HepG2 (cell line): ENCODE measurements around the gene CALN1. TPM values are rescaled to one million over a fixed set of nuclear protein-coding genes. Genes with fewer than 3 reads are reported as not detected.

Source experiments
- BATF2 ChIP-seq: sonication (generic); formaldehyde crosslinking; IDR thresholded peaks from 2 replicates; pipeline ENCODE4 v1.8.0; 2022; ENCODE audit warnings: mild to moderate bottlenecking, missing genetic modification reagents, moderate library complexity
- EP300 ChIP-seq, 3 experiments: sonication (generic) in 1 of 3; formaldehyde crosslinking in 1 of 3; IDR thresholded peaks; 2 replicates each; pipeline versions ENCODE4 v1.5.1 to v1.6.1; 2011 to 2020; ENCODE audit warnings: low read depth in 2 of 3, low read length in 2 of 3, borderline replicate concordance in 1 of 3, improper control_type of control experiment in 1 of 3, mild to moderate bottlenecking in 1 of 3, missing genetic modification reagents in 1 of 3, moderate library complexity in 1 of 3
- HNF4G ChIP-seq, 2 experiments: sonication (generic) in 1 of 2; formaldehyde crosslinking in 1 of 2; IDR thresholded peaks; 2 replicates each; pipeline versions ENCODE4 v1.4.0 to v1.6.1; 2011 to 2020; ENCODE audit warnings: borderline replicate concordance in 2 of 2, low read depth in 2 of 2, mild to moderate bottlenecking in 2 of 2, low read length in 1 of 2, missing genetic modification reagents in 1 of 2, moderate library complexity in 1 of 2
- NFYB ChIP-seq: sonication (generic); formaldehyde crosslinking; IDR thresholded peaks from 2 replicates; pipeline ENCODE4 v1.4.0; 2020; ENCODE audit warnings: missing genetic modification reagents
- RNF219 ChIP-seq: sonication (generic); formaldehyde crosslinking; IDR thresholded peaks from 2 replicates; pipeline ENCODE4 v1.5.0; 2020; ENCODE audit warnings: mild to moderate bottlenecking, missing genetic modification reagents
- SIX1 ChIP-seq: sonication (generic); formaldehyde crosslinking; IDR thresholded peaks from 2 replicates; pipeline ENCODE4 v1.4.0; 2020; ENCODE audit warnings: missing genetic modification reagents, borderline replicate concordance
- ZNF160 ChIP-seq: sonication (generic); formaldehyde crosslinking; IDR thresholded peaks from 2 replicates; pipeline ENCODE4 v1.8.0; 2022; ENCODE audit warnings: mild to moderate bottlenecking, inconsistent platforms, missing genetic modification reagents
- ZNF766 ChIP-seq: sonication (generic); formaldehyde crosslinking; IDR thresholded peaks from 2 replicates; pipeline ENCODE4 v1.5.0; 2020; ENCODE audit warnings: missing genetic modification reagents, borderline replicate concordance
- polyA plus RNA-seq, 8 experiments: library from polyadenylated mRNA; depleted of rRNA in 3 of 8; stranded (reverse) in 7 of 8; unstranded in 1 of 8; fragments of >200 nt; fragmentation: Illumina TruSeq in 4 of 8; extraction: Trizol in 4 of 8; gene quantifications; 2 replicates each; pipeline versions ENCODE4 v1.2.1 to v1.2.3, GENCODE V29; 2011 to 2016; ENCODE audit warnings: low read depth in 4 of 8, missing spikeins in 1 of 8, mixed read lengths in 1 of 8; ENCODE audit not compliant: insufficient read depth in 1 of 8
- total RNA-seq, 5 experiments: library from RNA; depleted of rRNA; stranded (reverse); fragments of >200 nt; fragmentation: Illumina TruSeq; extraction: Trizol; gene quantifications; 2 replicates each; pipeline ENCODE4 v1.2.3, GENCODE V29; 2016; ENCODE audit warnings: low read depth in 1 of 5
- TF ChIP-seq, protein P1 (sequence below): sonication (generic); formaldehyde crosslinking; IDR thresholded peaks from 2 replicates; pipeline ENCODE4 v1.9.0; 2021; ENCODE audit warnings: missing genetic modification reagents, mild to moderate bottlenecking, borderline replicate concordance
- TF ChIP-seq, protein P2 (sequence below): IDR thresholded peaks from 2 replicates; pipeline ENCODE4 v1.6.1; 2016; ENCODE audit warnings: low read depth
- TF ChIP-seq, protein P3 (sequence below): sonication (generic); formaldehyde crosslinking; IDR thresholded peaks from 2 replicates; pipeline ENCODE4 v1.4.0; 2020; ENCODE audit warnings: missing genetic modification reagents
- TF ChIP-seq, protein P4 (sequence below): sonication (generic); formaldehyde crosslinking; IDR thresholded peaks from 2 replicates; pipeline ENCODE4 v1.4.0; 2020; ENCODE audit warnings: missing genetic modification reagents, borderline replicate concordance

Gene CALN1
- total and polyA plus RNA-seq, 2 of the 13 experiments (the other 11 are each of a cell fraction or from before 2014, with no cell fraction given): not detected

GRCh38 chr7:71824006-71824760 is 588.0 kb downstream of the CALN1 start (continued):
- TF ChIP-seq, protein P1, sequence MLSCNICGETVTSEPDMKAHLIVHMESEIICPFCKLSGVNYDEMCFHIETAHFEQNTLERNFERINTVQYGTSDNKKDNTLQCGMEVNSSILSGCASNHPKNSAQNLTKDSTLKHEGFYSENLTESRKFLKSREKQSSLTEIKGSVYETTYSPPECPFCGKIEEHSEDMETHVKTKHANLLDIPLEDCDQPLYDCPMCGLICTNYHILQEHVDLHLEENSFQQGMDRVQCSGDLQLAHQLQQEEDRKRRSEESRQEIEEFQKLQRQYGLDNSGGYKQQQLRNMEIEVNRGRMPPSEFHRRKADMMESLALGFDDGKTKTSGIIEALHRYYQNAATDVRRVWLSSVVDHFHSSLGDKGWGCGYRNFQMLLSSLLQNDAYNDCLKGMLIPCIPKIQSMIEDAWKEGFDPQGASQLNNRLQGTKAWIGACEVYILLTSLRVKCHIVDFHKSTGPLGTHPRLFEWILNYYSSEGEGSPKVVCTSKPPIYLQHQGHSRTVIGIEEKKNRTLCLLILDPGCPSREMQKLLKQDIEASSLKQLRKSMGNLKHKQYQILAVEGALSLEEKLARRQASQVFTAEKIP: no peak
- TF ChIP-seq, protein P2, sequence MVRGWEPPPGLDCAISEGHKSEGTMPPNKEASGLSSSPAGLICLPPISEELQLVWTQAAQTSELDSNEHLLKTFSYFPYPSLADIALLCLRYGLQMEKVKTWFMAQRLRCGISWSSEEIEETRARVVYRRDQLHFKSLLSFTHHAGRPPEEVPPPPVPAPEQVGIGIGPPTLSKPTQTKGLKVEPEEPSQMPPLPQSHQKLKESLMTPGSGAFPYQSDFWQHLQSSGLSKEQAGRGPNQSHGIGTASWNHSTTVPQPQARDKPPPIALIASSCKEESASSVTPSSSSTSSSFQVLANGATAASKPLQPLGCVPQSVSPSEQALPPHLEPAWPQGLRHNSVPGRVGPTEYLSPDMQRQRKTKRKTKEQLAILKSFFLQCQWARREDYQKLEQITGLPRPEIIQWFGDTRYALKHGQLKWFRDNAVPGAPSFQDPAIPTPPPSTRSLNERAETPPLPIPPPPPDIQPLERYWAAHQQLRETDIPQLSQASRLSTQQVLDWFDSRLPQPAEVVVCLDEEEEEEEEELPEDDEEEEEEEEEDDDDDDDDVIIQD (CRISPR knock-in tag): no peak
- no peak for TF ChIP-seq EP300 (IDR thresholded peaks at IDR 0.05; ENCODE audit: low read depth in 2 of 2, low read length in 2 of 2)
- no peak for TF ChIP-seq EP300 (CRISPR knock-in tag; IDR thresholded peaks at IDR 0.05; ENCODE audit: borderline replicate concordance)
- TF ChIP-seq ZNF160 (CRISPR knock-in tag): no peak
- TF ChIP-seq HNF4G (IDR thresholded peaks at IDR 0.05; ENCODE audit: borderline replicate concordance, low read depth, low read length): no peak
- TF ChIP-seq HNF4G (CRISPR knock-in tag; IDR thresholded peaks at IDR 0.05; ENCODE audit: borderline replicate concordance, low read depth): no peak
- TF ChIP-seq NFYB: no peak
- TF ChIP-seq ZNF766: no peak
- TF ChIP-seq BATF2 (CRISPR knock-in tag): no peak
- TF ChIP-seq, protein P3, sequence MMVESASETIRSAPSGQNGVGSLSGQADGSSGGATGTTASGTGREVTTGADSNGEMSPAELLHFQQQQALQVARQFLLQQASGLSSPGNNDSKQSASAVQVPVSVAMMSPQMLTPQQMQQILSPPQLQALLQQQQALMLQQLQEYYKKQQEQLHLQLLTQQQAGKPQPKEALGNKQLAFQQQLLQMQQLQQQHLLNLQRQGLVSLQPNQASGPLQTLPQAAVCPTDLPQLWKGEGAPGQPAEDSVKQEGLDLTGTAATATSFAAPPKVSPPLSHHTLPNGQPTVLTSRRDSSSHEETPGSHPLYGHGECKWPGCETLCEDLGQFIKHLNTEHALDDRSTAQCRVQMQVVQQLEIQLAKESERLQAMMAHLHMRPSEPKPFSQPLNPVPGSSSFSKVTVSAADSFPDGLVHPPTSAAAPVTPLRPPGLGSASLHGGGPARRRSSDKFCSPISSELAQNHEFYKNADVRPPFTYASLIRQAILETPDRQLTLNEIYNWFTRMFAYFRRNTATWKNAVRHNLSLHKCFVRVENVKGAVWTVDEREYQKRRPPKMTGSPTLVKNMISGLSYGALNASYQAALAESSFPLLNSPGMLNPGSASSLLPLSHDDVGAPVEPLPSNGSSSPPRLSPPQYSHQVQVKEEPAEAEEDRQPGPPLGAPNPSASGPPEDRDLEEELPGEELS (CRISPR knock-in tag): no peak
- no peak for TF ChIP-seq SIX1 (CRISPR knock-in tag)
- TF ChIP-seq, protein P4, sequence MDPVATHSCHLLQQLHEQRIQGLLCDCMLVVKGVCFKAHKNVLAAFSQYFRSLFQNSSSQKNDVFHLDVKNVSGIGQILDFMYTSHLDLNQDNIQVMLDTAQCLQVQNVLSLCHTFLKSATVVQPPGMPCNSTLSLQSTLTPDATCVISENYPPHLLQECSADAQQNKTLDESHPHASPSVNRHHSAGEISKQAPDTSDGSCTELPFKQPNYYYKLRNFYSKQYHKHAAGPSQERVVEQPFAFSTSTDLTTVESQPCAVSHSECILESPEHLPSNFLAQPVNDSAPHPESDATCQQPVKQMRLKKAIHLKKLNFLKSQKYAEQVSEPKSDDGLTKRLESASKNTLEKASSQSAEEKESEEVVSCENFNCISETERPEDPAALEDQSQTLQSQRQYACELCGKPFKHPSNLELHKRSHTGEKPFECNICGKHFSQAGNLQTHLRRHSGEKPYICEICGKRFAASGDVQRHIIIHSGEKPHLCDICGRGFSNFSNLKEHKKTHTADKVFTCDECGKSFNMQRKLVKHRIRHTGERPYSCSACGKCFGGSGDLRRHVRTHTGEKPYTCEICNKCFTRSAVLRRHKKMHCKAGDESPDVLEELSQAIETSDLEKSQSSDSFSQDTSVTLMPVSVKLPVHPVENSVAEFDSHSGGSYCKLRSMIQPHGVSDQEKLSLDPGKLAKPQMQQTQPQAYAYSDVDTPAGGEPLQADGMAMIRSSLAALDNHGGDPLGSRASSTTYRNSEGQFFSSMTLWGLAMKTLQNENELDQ (CRISPR knock-in tag): no peak
- TF ChIP-seq RNF219 (CRISPR knock-in tag): no peak
- TF ChIP-seq, all 625 proteins: peak for 0
